CD4-positive, alpha-beta memory T cell (primary cell): ENCODE results near the gene CCDC68. TPM values are rescaled to one million over a fixed set of nuclear protein-coding genes. Genes with fewer than 3 reads are reported as not detected.
"Not testable (repeated sequence)": the region's sequence is repeated elsewhere in the genome, so short reads cannot be mapped to it uniquely, and the experiment has no call there.

Source experiments
- CTCF ChIA-PET: fragments of 350-600 bp; sonication (Branson Sonifier 250); formaldehyde crosslinking; loops from one replicate; lab custom pipeline; 2021; ENCODE audit warnings: inconsistent platforms; ENCODE audit not compliant: partially characterized antibody; lab: Charles Lee
- POLR2A ChIA-PET: fragments of 350-600 bp; sonication (Branson Sonifier 250); formaldehyde crosslinking; loops from one replicate; lab custom pipeline; 2021; ENCODE audit not compliant: partially characterized antibody; lab: Charles Lee
- DNase-seq, 5 donors: peaks; one replicate each; pipeline versions ENCODE4 v3.0.0 to v3.0.0-alpha.2; 2020 to 2022; ENCODE audit warnings: mixed read lengths in 1 of 5
- H3K27ac ChIP-seq: one replicate; pipeline ENCODE4 v1.7.0; 2013; ENCODE audit warnings: low read depth, low read length
- H3K27me3 ChIP-seq: 2 replicates; pipeline ENCODE4 v1.7.0; 2013; ENCODE audit warnings: mild to moderate bottlenecking, low read length, moderate library complexity; ENCODE audit not compliant: insufficient read depth
- H3K36me3 ChIP-seq: 2 replicates; pipeline ENCODE4 v1.7.0; 2013; ENCODE audit warnings: mild to moderate bottlenecking, low read length, moderate library complexity; ENCODE audit not compliant: insufficient read depth
- H3K4me1 ChIP-seq: 2 replicates; pipeline ENCODE4 v1.7.0; 2013; ENCODE audit warnings: mild to moderate bottlenecking, low read length, moderate library complexity; ENCODE audit not compliant: insufficient read depth
- H3K4me3 ChIP-seq, 2 donors: one replicate each; pipeline ENCODE4 v1.7.0; 2013; ENCODE audit warnings: low read length in 2 of 2, mild to moderate bottlenecking in 1 of 2
- H3K9me3 ChIP-seq, 2 donors: one replicate each; pipeline ENCODE4 v1.7.0; 2013; ENCODE audit warnings: low read length in 2 of 2, control low read depth in 1 of 2; ENCODE audit not compliant: control insufficient read depth in 1 of 2
- H3K27ac Mint-ChIP-seq, 7 donors: one replicate each; pipeline ENCODE4 v1.8.0; 2020 to 2021; ENCODE audit warnings: mixed read lengths in 7 of 7, mild to moderate bottlenecking in 6 of 7, inconsistent platforms in 3 of 7, moderate library complexity in 3 of 7
- H3K27me3 Mint-ChIP-seq, 2 donors: one replicate each; pipeline ENCODE4 v1.8.0; 2020 to 2021; ENCODE audit warnings: mixed read lengths in 2 of 2
- H3K36me3 Mint-ChIP-seq, 2 donors: one replicate each; pipeline ENCODE4 v1.8.0; 2020 to 2021; ENCODE audit warnings: mixed read lengths in 2 of 2, inconsistent platforms in 1 of 2, mild to moderate bottlenecking in 1 of 2
- H3K4me1 Mint-ChIP-seq, 4 donors: one replicate each; pipeline ENCODE4 v1.8.0; 2020 to 2021; ENCODE audit warnings: mixed read lengths in 4 of 4, mild to moderate bottlenecking in 1 of 4
- H3K4me3 Mint-ChIP-seq, 8 donors: one replicate each; pipeline ENCODE4 v1.8.0; 2020 to 2021; ENCODE audit warnings: mixed read lengths in 8 of 8, mild to moderate bottlenecking in 7 of 8, moderate library complexity in 6 of 8, inconsistent platforms in 3 of 8
- H3K9me3 Mint-ChIP-seq, 8 donors: one replicate each; pipeline ENCODE4 v1.8.0; 2020 to 2021; ENCODE audit warnings: mixed read lengths in 8 of 8, mild to moderate bottlenecking in 5 of 8, inconsistent platforms in 3 of 8, moderate library complexity in 1 of 8
- intact Hi-C: fragments of 100-400 bp; cut with micrococcal nuclease; formaldehyde crosslinking; loops from one replicate; pipeline ENCODE4 v1.15.1; 2023
- polyA plus RNA-seq, 2 donors: library from polyadenylated mRNA; unstranded; fragments of 300-500 nt; fragmentation: Illumina TruSeq; gene quantifications; one replicate each; pipeline ENCODE4 v1.2.3, GENCODE V29; 2021
- total RNA-seq, 2 experiments: library from RNA; stranded (reverse); gene quantifications; one replicate each; pipeline ENCODE4 v1.2.3, GENCODE V29; 2021

CCDC68 gene
- total and polyA plus RNA-seq, 4 experiments from 2014 or later: 0.33 TPM; not detected in 3

DNA sequence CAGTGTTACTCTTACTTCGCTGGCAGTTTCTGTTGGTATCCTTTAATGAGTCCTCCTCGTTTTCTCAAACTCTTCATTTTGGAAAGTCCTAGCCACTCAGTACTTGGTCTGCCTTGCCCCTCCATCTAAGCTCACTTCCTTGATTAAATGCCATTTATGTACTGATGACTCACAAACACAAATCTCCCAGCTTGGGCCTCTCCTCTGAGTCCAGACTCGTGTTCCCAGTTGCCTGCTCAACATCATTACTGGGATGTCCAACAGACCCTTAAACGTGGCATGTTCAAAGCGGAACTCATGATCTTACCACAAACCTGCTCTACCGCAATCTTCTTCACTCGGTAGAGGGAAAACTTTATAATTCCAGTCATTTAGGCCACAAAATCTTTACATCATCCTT, 13.8 kb upstream of the CCDC68 start:
- Mint-ChIP-seq H3K36me3 (no peaks in the 10 kb centered on the region), H3K9me3 (peaks cover 0 to 4% (median 0%) of the 10 kb centered on the region in 8 donors), H3K27ac (no peak overlapping the region), H3K27me3 (peaks cover 0 to 5% of the 10 kb centered on the region in 2 donors), H3K4me1 (no peaks in the 10 kb centered on the region), H3K4me3 (no peak overlapping the region)
- Histone ChIP-seq H3K27me3 (no peaks in the 10 kb centered on the region), H3K27ac (no peak overlapping the region), H3K4me1 (no peaks in the 10 kb centered on the region), H3K36me3 (no peaks in the 10 kb centered on the region), H3K4me3 (no peak overlapping the region), H3K9me3 (no peaks in the 10 kb centered on the region)
- intact Hi-C loops: no loop called here
- no peak for DNase-seq
- ChIA-PET POLR2A (no interaction called here), CTCF (interaction anchor here (2.1 kb wide), 1 partner anchor 10 kb away, joined by 9 read pairs; no protein-coding TSS in a partner anchor)

DNA sequence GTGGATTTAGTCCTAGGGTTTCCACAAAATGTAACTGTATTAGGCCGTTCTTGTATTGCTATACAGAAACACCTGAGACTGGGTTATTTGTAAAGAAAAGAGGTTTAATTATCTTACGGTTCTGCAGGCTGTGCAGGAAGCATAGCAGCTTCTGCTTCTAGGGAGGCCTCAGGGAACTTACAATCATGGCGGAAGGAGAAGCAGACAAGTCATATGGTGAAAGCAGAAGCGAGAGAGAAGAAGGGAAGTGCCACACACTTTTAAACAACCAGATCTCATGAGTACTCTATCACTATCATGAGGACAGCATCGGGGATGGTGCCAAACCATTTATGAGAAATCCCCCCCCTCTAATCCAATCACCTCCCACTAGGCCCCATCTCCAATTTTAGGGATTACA, 9.5 kb upstream of the CCDC68 start:
- Mint-ChIP-seq H3K4me3 (no peak overlapping the region), H3K9me3 (peaks cover 0 to 6% (median 0%) of the 10 kb centered on the region in 8 donors)
- no peaks in the 10 kb centered on the region for H3K4me1 ChIP-seq

DNA sequence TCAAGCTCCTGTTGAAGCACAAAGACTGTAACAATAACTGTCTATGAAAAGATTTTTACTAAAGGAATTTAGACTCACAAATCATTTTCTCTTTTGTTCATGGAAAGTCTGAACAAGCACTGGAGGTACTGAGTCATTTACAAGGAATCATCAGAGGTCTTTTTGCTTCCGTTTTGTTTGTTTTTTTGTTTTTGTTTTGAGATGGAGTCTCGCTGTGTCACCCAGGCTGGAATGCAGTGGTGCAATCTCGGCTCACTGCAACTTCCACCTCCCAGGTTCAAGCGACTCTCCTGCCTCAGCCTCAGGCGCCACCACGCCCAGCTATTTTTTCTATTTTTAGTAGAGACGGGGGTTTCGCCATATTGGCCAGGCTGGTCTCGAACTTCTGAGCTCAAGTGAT, 9.0 kb upstream of the CCDC68 start:
- H3K4me3 ChIP-seq, H3K9me3 Mint-ChIP-seq, H3K4me1 ChIP-seq, H3K27ac Mint-ChIP-seq, H3K27me3 ChIP-seq, intact Hi-C loops, H3K4me3 Mint-ChIP-seq, H3K27ac ChIP-seq, DNase-seq, H3K36me3 ChIP-seq, H3K36me3 Mint-ChIP-seq, H3K9me3 ChIP-seq, H3K4me1 Mint-ChIP-seq: not testable (repeated sequence)
- CTCF ChIA-PET: interaction anchor here (1.3 kb wide), 1 partner anchor 15 kb away, joined by 5 read pairs; no protein-coding TSS in a partner anchor
- peaks cover 3 to 15% of the 10 kb centered on the region in 2 donors for H3K27me3 Mint-ChIP-seq
- POLR2A ChIA-PET: interaction anchor here (1.2 kb wide), 1 partner anchor 23 kb away, joined by 3 read pairs; no protein-coding TSS in a partner anchor

More for the DNA sequence above, 9.5 kb upstream of the CCDC68 start:
- ChIA-PET CTCF (interaction anchor here (1.3 to 1.4 kb wide), 2 partner anchors 9 to 14 kb away, joined by 4 to 5 read pairs; no protein-coding TSS in a partner anchor), POLR2A (interaction anchor here (1.2 kb wide), 1 partner anchor 24 kb away, joined by 3 read pairs; no protein-coding TSS in a partner anchor)
- Mint-ChIP-seq H3K27ac (no peak overlapping the region), H3K4me1 (no peaks in the 10 kb centered on the region), H3K27me3 (peaks cover 1 to 10% of the 10 kb centered on the region in 2 donors), H3K36me3 (no peaks in the 10 kb centered on the region)
- no peaks in the 10 kb centered on the region for H3K36me3 ChIP-seq
- H3K9me3 ChIP-seq: no peaks in the 10 kb centered on the region
- H3K27me3 ChIP-seq: no peaks in the 10 kb centered on the region
- no peak for DNase-seq
- intact Hi-C loops: no loop called here
- no peak overlapping the region for H3K27ac ChIP-seq
- H3K4me3 ChIP-seq: no peak overlapping the region

DNA sequence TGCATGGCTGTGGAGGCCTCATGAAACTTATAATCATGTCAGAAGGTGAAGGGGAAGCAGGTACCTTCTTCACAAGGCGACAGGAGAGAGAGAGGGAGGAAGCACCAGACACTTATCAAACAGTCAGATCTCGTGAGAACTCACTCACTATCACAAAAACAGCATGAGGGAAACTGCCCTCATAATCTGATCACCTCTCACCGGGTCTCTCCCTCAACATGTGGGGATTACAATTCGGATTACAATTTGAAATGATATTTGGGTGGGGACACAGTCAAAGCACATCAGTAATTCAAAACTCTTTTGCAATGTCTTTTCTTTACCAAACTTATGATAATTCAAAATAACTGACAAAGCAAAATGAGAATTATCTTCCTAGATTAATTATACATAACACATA, 8.5 kb upstream of the CCDC68 start:
- Histone ChIP-seq H3K27ac (no peak overlapping the region), H3K36me3 (no peaks in the 10 kb centered on the region), H3K27me3 (no peaks in the 10 kb centered on the region), H3K4me3 (no peak overlapping the region), H3K4me1 (no peaks in the 10 kb centered on the region), H3K9me3 (no peaks in the 10 kb centered on the region)
- H3K27me3 Mint-ChIP-seq: peaks cover 5 to 17% of the 10 kb centered on the region in 2 donors
- no peaks in the 10 kb centered on the region for H3K36me3 Mint-ChIP-seq
- no peak overlapping the region for H3K4me3 Mint-ChIP-seq
- no peak for DNase-seq
- POLR2A ChIA-PET: interaction anchor here (1.2 kb wide), 1 partner anchor 23 kb away, joined by 3 read pairs; no protein-coding TSS in a partner anchor
- intact Hi-C loops: no loop called here
- no peak overlapping the region for H3K27ac Mint-ChIP-seq
- H3K9me3 Mint-ChIP-seq: peaks cover 0 to 6% (median 0%) of the 10 kb centered on the region in 8 donors
- CTCF ChIA-PET: interaction anchor here (1.3 kb wide), 1 partner anchor 15 kb away, joined by 5 read pairs; no protein-coding TSS in a partner anchor
- no peaks in the 10 kb centered on the region for H3K4me1 Mint-ChIP-seq

DNA sequence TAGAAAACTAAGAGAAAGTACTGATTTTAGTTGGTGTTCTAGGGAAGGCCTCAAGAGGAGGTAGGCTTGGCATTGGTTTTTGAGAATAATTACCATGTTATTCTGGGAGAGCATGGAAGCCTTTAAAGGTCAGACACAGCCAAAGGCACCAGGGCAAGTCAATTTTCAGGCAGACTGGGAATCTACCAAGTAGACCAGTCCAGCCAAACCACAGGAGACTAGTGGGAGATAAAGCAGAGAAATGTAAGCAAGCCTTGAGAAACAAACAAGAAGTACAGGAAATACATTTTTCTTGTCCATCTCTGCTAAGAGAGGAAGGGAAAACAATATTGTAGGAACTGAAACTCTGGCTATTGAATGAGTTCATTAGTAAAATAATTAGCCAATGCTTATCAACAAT, 5.5 kb upstream of the CCDC68 start:
- Histone ChIP-seq H3K27ac (no peak overlapping the region), H3K27me3 (peaks cover 3% of the 10 kb centered on the region), H3K4me1 (no peaks in the 10 kb centered on the region), H3K4me3 (no peak overlapping the region), H3K36me3 (no peaks in the 10 kb centered on the region), H3K9me3 (no peaks in the 10 kb centered on the region)
- Mint-ChIP-seq H3K27ac (no peak overlapping the region), H3K4me3 (no peak overlapping the region), H3K4me1 (peaks cover 0 to 5% (median 3%) of the 10 kb centered on the region in 4 donors), H3K9me3 (peaks cover 0 to 6% (median 0%) of the 10 kb centered on the region in 8 donors), H3K36me3 (no peaks in the 10 kb centered on the region), H3K27me3 (peaks cover 11 to 33% of the 10 kb centered on the region in 2 donors)
- DNase-seq: no peak
- intact Hi-C loops: no loop called here
- ChIA-PET POLR2A (no interaction called here), CTCF (interaction anchor here (1.2 kb wide), 1 partner anchor 18 kb away, joined by 5 read pairs; no protein-coding TSS in a partner anchor)

DNA sequence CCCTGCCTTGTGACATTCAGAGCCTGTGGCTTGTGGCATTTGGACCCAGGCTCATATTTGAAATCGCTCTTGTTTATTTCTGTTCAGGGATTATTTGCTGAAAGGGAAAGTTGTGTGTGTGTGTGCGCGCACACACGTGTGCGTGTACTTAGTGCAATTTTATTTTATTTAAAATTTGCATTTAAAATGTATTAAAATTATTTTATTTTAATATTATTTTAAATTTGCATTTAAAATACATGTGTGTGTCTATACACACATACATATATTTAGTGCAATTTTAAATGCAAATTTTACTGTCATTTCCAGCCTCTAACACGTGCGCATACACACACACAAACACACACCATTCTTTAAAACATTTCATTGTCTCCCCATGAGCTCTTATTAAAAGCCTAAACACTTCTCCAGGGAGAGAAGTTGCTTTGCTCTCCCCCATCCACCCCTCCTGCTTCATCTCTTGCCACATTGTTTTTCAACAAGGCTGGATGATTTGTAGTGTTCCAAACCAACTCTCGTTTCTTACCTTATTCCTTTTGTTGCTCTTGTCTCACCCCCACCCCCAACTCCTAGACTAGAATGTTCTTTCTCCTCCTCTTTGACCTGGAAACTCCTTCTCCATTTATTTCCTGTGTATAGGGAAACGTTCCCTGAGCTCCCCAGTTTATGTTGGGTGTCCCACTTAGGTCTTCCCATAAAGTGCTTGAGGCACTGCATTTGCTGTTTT, 3.8 kb upstream of the CCDC68 start:
- no peak for DNase-seq
- Histone ChIP-seq H3K36me3 (no peaks in the 10 kb centered on the region), H3K4me3 (no peak overlapping the region), H3K9me3 (no peaks in the 10 kb centered on the region), H3K27me3 (peaks cover 3% of the 10 kb centered on the region), H3K4me1 (no peaks in the 10 kb centered on the region), H3K27ac (no peak overlapping the region)
- H3K9me3 Mint-ChIP-seq: peaks cover 0 to 3% (median 0%) of the 10 kb centered on the region in 8 donors
- CTCF ChIA-PET: interaction anchor here (1.0 kb wide), 1 partner anchor 18 kb away, joined by 3 read pairs; no protein-coding TSS in a partner anchor
- intact Hi-C loops: no loop called here
- H3K4me3 Mint-ChIP-seq: no peak overlapping the region
- peaks cover 20 to 37% of the 10 kb centered on the region in 2 donors for H3K27me3 Mint-ChIP-seq
- H3K36me3 Mint-ChIP-seq: no peaks in the 10 kb centered on the region
- no peak overlapping the region for H3K27ac Mint-ChIP-seq
- H3K4me1 Mint-ChIP-seq: peaks cover 0 to 9% (median 4%) of the 10 kb centered on the region in 4 donors
- POLR2A ChIA-PET: no interaction called here

DNA sequence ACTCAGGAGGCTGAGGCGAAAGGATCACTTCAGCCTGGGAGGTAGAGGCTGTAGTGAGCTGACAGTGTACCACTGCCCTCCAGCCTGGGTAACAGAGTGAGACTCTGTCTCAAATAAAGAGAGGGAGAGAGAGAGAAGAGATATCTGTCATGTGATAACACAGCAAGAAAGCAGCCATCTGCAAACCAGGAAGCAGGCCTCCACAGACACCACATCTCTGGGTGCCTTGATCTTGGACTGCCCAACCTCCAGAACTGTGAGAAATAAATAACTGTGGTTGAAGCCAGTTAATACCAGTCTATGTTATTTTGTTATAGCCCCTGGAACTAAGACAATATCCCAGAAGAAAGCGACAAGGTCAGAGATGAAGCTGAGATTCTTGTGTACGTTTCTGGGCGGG, 2.6 kb upstream of the CCDC68 start:
- Histone ChIP-seq H3K4me3 (no peak overlapping the region), H3K36me3 (no peaks in the 10 kb centered on the region), H3K9me3 (no peaks in the 10 kb centered on the region), H3K27ac (no peak overlapping the region), H3K4me1 (no peaks in the 10 kb centered on the region), H3K27me3 (peaks cover 3% of the 10 kb centered on the region)
- no peak for DNase-seq
- Mint-ChIP-seq H3K4me1 (peaks cover 0 to 9% (median 4%) of the 10 kb centered on the region in 4 donors), H3K9me3 (peaks cover 0 to 3% (median 0%) of the 10 kb centered on the region in 8 donors), H3K36me3 (no peaks in the 10 kb centered on the region), H3K4me3 (no peak overlapping the region), H3K27ac (no peak overlapping the region), H3K27me3 (peaks cover 26 to 42% of the 10 kb centered on the region in 2 donors)
- intact Hi-C loops: no loop called here
- POLR2A ChIA-PET: no interaction called here
- CTCF ChIA-PET: interaction anchor here (1.0 kb wide), 1 partner anchor 17 kb away, joined by 3 read pairs; no protein-coding TSS in a partner anchor
